GM12878 (cell line): Measurements from ENCODE around the gene FGGY. TPM values are rescaled to one million over a fixed set of nuclear protein-coding genes. Genes with fewer than 3 reads are reported as not detected.

ENCODE experiments used
- ATAC-seq: fragments of 200-7000 bp; cut with Tn5 transposase; 3 replicates; pipeline ENCODE4 v1.9.1; 2020; ENCODE audit warnings: mild to moderate bottlenecking, moderate library complexity
- BruUV-seq: library from RNA; stranded (reverse); fragments of 400-500 nt; replicated peaks from 2 replicates; lab custom pipeline; 2021; lab: Mats Ljungman, UMichigan
- CTCF ChIA-PET: fragments of 300-600 bp; sonication (Branson Sonifier 250); formaldehyde crosslinking; extraction: SDS; loops from one replicate; lab custom pipeline; 2021; ENCODE audit warnings: inconsistent platforms; lab: Yijun Ruan, JAX
- POLR2A ChIA-PET: fragments of 350-600 bp; formaldehyde crosslinking; extraction: SDS; loops from one replicate; lab custom pipeline; 2021; ENCODE audit warnings: inconsistent platforms; lab: Charles Lee
- RAD21 ChIA-PET: fragments of 300-600 bp; sonication (Branson Sonifier 250); formaldehyde crosslinking; loops from one replicate; lab custom pipeline; 2023; ENCODE audit warnings: antibody characterized with exemption; ENCODE audit not compliant: unreplicated experiment; lab: Charles Lee
- SMC1A ChIA-PET: fragments of 300-600 bp; sonication (Branson Sonifier 250); formaldehyde crosslinking; loops from one replicate; lab custom pipeline; 2023; ENCODE audit not compliant: unreplicated experiment, uncharacterized antibody; lab: Charles Lee
- DNase-seq: peaks from one replicate; pipeline ENCODE4 v3.0.0-alpha.2; 2011; ENCODE audit warnings: low read depth, low spot score
- FAIRE-seq: peaks from 3 replicates; lab custom pipeline; 2011; peaks lifted over from hg19 to GRCh38; lab: Jason Lieb, UNC
- H2AFZ ChIP-seq: 2 replicates; pipeline ENCODE4 v1.6.0; 2011; ENCODE audit warnings: low read depth, low read length, control low read depth; ENCODE audit not compliant: control insufficient read depth
- H3K27ac ChIP-seq: 2 replicates; pipeline ENCODE4 v1.5.1; 2011; ENCODE audit warnings: control low read depth; ENCODE audit not compliant: control insufficient read depth, insufficient read depth
- H3K27me3 ChIP-seq, 2 experiments: replicated peaks in 1 of 2; 2 replicates each; pipeline versions ENCODE4 v1.6.0 to v1.6.1; 2011; ENCODE audit warnings: low read length in 1 of 2; ENCODE audit not compliant: control insufficient read depth in 2 of 2, insufficient read depth in 2 of 2
- H3K36me3 ChIP-seq, 2 experiments: 2 replicates each; pipeline ENCODE4 v1.5.1; 2011; ENCODE audit warnings: low read length in 1 of 2; ENCODE audit not compliant: control insufficient read depth in 2 of 2, insufficient read depth in 2 of 2
- H3K4me1 ChIP-seq: 2 replicates; pipeline ENCODE4 v1.6.1; 2011; ENCODE audit warnings: mild to moderate bottlenecking, low read length, moderate library complexity, mixed read lengths; ENCODE audit not compliant: control insufficient read depth, insufficient read depth
- H3K4me2 ChIP-seq: 2 replicates; pipeline ENCODE4 v1.6.0; 2011; ENCODE audit warnings: control low read depth; ENCODE audit not compliant: control insufficient read depth, insufficient read depth
- H3K4me3 ChIP-seq: fragments of 200-600 bp; sonication (generic); 2 replicates; pipeline ENCODE4 v1.5.1; 2016
- H3K79me2 ChIP-seq: 2 replicates; pipeline ENCODE4 v1.6.0; 2011; ENCODE audit warnings: low read length; ENCODE audit not compliant: control insufficient read depth, insufficient read depth
- H3K9ac ChIP-seq: 2 replicates; pipeline ENCODE4 v1.8.0; 2011; ENCODE audit warnings: low read length, control low read depth, mixed read lengths; ENCODE audit not compliant: control insufficient read depth, insufficient read depth
- H3K9me3 ChIP-seq: replicated peaks from 3 replicates; pipeline ENCODE4 v1.5.1; 2011; ENCODE audit warnings: mild to moderate bottlenecking, low read length; ENCODE audit not compliant: control insufficient read depth, insufficient read depth
- H4K20me1 ChIP-seq: 2 replicates; pipeline ENCODE4 v1.6.0; 2011; ENCODE audit not compliant: control insufficient read depth, insufficient read depth
- EGR1 ChIP-seq, 2 experiments: IDR thresholded peaks; 1 replicate in 1 of 2; 2 replicates in 1 of 2; pipeline ENCODE4 v1.6.1; 2011 to 2012; ENCODE audit warnings: low read depth in 2 of 2, low read length in 2 of 2, borderline replicate concordance in 1 of 2, mild to moderate bottlenecking in 1 of 2, moderate library complexity in 1 of 2
- EP300 ChIP-seq, 2 experiments: fragments of 150-350 bp in 1 of 2; IDR thresholded peaks; 2 replicates each; pipeline ENCODE4 v1.6.1; 2011 to 2012; ENCODE audit warnings: low read depth in 2 of 2, low read length in 2 of 2, borderline replicate concordance in 1 of 2, improper control_type of control experiment in 1 of 2, inconsistent platforms in 1 of 2; ENCODE audit not compliant: control insufficient read depth in 1 of 2
- ESRRA ChIP-seq: IDR thresholded peaks from 2 replicates; pipeline ENCODE4 v1.6.1; 2012; ENCODE audit warnings: mild to moderate bottlenecking, low read length, improper control_type of control experiment
- EZH2 ChIP-seq: IDR thresholded peaks from 2 replicates; pipeline ENCODE4 v1.6.1; 2012; ENCODE audit warnings: low read depth, mild to moderate bottlenecking, control low read depth, inconsistent platforms, low read length, borderline replicate concordance; ENCODE audit not compliant: control insufficient read depth
- FOXK2 ChIP-seq: fragments of 450-650 bp; IDR thresholded peaks from 2 replicates; pipeline ENCODE4 v1.6.1; 2017; ENCODE audit warnings: mild to moderate bottlenecking, moderate library complexity
- HCFC1 ChIP-seq: fragments of 150-350 bp; IDR thresholded peaks from 2 replicates; pipeline ENCODE4 v1.6.1; 2014; ENCODE audit warnings: low read length
- MTA2 ChIP-seq: fragments of 450-650 bp; IDR thresholded peaks from 2 replicates; pipeline ENCODE4 v1.6.1; 2016; ENCODE audit warnings: low read depth, mild to moderate bottlenecking, moderate library complexity
- NFIC ChIP-seq: IDR thresholded peaks from 2 replicates; pipeline ENCODE4 v1.6.1; 2012; ENCODE audit warnings: low read depth, mild to moderate bottlenecking, inconsistent platforms, low read length, moderate library complexity
- NR2F1 ChIP-seq: fragments of 450-650 bp; conservative IDR thresholded peaks from 2 replicates; pipeline ENCODE4 v1.6.1; 2017; ENCODE audit warnings: mild to moderate bottlenecking
- NRF1 ChIP-seq: conservative IDR thresholded peaks from 2 replicates; pipeline ENCODE4 v1.6.1; 2011; ENCODE audit warnings: mild to moderate bottlenecking, low read depth, low read length, improper control_type of control experiment
- SMAD1 ChIP-seq: fragments of 450-650 bp; IDR thresholded peaks from 2 replicates; pipeline ENCODE4 v1.6.1; 2018; ENCODE audit warnings: mild to moderate bottlenecking, low read depth; ENCODE audit not compliant: partially characterized antibody
- SREBF1 ChIP-seq: IDR thresholded peaks from 2 replicates; pipeline ENCODE4 v1.6.1; 2012; ENCODE audit warnings: mild to moderate bottlenecking, low read length
- TCF12 ChIP-seq: IDR thresholded peaks from 2 replicates; pipeline ENCODE4 v1.6.1; 2011; ENCODE audit warnings: low read depth, mild to moderate bottlenecking, low read length
- WGBS: methylation state at CpG from one replicate; pipeline ENCODE4 v1.1.6; 2016; ENCODE audit warnings: low lambda C conversion rate; ENCODE audit not compliant: insufficient replicate concordance, insufficient coverage; ENCODE audit errors: missing lambda C conversion rate; 5-methylcytosine and 5-hydroxymethylcytosine counted together
- in situ Hi-C: fragments of 300-500 bp; cut with MboI; formaldehyde crosslinking; loops from 9 replicates; pipeline ENCODE4 v1.14.3; 2018; ENCODE audit warnings: mixed read lengths
- intact Hi-C: fragments of 100-400 bp; cut with micrococcal nuclease; formaldehyde crosslinking; loops from one replicate; pipeline ENCODE4 v1.14.2; 2022; ENCODE audit not compliant: unreplicated experiment
- polyA plus RNA-seq, 11 experiments: library from polyadenylated mRNA; depleted of rRNA in 4 of 11; unstranded in 6 of 11; stranded (reverse) in 5 of 11; fragments of >200 nt; fragmentation: Nextera tagmentation in 4 of 11; fragmentation: Illumina TruSeq in 1 of 11; extraction: Ambion mirVana in 4 of 11; extraction: Trizol in 1 of 11; gene quantifications; 1 replicate in 1 of 11; 2 replicates in 10 of 11; pipeline versions ENCODE4 v1.2.1 to v1.2.3, GENCODE V29; 2011 to 2016; ENCODE audit warnings: inconsistent platforms in 2 of 11, missing spikeins in 2 of 11, low read depth in 1 of 11
- total RNA-seq, 4 experiments: library from RNA; depleted of rRNA in 3 of 4; stranded (reverse); fragments of >200 nt in 3 of 4; fragmentation: Illumina TruSeq in 1 of 4; extraction: Trizol in 1 of 4; gene quantifications; 2 replicates each; pipeline versions ENCODE4 v1.2.1 to v1.2.3, GENCODE V29; 2013 to 2021
- TF ChIP-seq, protein P1 (sequence below): fragments of 150-350 bp; IDR thresholded peaks from 2 replicates; pipeline ENCODE4 v1.6.1; 2014; ENCODE audit warnings: mild to moderate bottlenecking, low read depth, low read length
- TF ChIP-seq, protein P2 (sequence below): fragments of 450-650 bp; IDR thresholded peaks from 2 replicates; pipeline ENCODE4 v1.6.1; 2017; ENCODE audit warnings: mild to moderate bottlenecking
- TF ChIP-seq, protein P3 (sequence below): IDR thresholded peaks from 2 replicates; pipeline ENCODE4 v1.6.1; 2012; ENCODE audit warnings: low read depth, low read length, improper control_type of control experiment

Gene FGGY
- total and polyA plus RNA-seq, 10 of the 15 experiments (the other 5 are each of a cell fraction or from before 2014, with no cell fraction given) = 6.2 to 11.9 (median 7.5) TPM

DNA sequence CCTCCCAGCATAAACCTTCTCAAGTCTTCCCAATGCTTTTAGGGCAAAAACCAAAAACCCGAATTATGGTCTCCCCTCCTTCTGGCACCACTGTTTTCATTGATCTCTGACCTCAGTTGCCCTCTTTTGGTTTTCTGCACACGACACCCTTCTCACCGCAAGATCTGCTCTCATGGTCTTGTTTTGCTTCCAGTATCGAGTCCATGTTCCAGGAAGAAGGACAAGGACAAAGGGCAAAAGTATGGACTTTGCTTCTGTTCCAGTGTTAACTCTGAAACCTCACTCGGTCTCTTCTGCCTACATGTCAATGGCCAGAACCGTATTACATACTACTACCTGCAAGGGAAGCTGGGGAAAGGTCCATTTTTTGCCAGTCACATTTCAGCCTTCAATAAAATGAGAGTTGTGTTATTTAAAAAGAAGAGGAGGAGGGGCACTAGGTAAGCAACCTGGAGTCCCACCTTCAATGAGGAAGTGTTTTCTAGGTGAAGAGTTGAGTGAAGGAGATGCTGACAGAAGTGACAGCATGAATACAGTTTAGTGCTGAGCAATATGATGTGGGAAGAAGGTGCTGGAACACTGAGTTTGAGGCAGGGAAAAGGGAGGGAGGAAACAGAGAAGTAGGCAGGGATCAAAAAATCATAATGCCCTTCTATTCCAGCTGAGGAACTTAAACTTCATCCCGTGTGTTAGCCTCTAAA, 183.4 kb downstream of the FGGY start:
- H3K4me3 ChIP-seq = no peak overlapping the region
- in situ Hi-C loops = no loop called here
- H3K4me2 ChIP-seq = no peak overlapping the region
- FAIRE-seq (no peak), ATAC-seq (no peak), DNase-seq (no peak)
- no peak overlapping the region for H3K27ac ChIP-seq
- CTCF ChIA-PET = no interaction called here
- no TSS peak for BruUV-seq
- TF ChIP-seq, protein P1, sequence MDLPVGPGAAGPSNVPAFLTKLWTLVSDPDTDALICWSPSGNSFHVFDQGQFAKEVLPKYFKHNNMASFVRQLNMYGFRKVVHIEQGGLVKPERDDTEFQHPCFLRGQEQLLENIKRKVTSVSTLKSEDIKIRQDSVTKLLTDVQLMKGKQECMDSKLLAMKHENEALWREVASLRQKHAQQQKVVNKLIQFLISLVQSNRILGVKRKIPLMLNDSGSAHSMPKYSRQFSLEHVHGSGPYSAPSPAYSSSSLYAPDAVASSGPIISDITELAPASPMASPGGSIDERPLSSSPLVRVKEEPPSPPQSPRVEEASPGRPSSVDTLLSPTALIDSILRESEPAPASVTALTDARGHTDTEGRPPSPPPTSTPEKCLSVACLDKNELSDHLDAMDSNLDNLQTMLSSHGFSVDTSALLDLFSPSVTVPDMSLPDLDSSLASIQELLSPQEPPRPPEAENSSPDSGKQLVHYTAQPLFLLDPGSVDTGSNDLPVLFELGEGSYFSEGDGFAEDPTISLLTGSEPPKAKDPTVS = no peak
- TF ChIP-seq TCF12 (no peak), NFIC (no peak), NR2F1 (no peak), EZH2 (no peak), SREBF1 (no peak), EGR1 (IDR thresholded peaks at IDR 0.05; ENCODE audit: borderline replicate concordance in 1 of 2, low read depth in 2 of 2, low read length in 2 of 2) (no peak), NRF1 (no peak), SMAD1 (no peak), EP300 (IDR thresholded peaks at IDR 0.05; ENCODE audit: borderline replicate concordance in 1 of 2, control insufficient read depth in 1 of 2, low read depth in 2 of 2, low read length in 2 of 2) (no peak), HCFC1 (no peak), MTA2 (no peak), ESRRA (no peak), FOXK2 (no peak)
- TF ChIP-seq, protein P2, sequence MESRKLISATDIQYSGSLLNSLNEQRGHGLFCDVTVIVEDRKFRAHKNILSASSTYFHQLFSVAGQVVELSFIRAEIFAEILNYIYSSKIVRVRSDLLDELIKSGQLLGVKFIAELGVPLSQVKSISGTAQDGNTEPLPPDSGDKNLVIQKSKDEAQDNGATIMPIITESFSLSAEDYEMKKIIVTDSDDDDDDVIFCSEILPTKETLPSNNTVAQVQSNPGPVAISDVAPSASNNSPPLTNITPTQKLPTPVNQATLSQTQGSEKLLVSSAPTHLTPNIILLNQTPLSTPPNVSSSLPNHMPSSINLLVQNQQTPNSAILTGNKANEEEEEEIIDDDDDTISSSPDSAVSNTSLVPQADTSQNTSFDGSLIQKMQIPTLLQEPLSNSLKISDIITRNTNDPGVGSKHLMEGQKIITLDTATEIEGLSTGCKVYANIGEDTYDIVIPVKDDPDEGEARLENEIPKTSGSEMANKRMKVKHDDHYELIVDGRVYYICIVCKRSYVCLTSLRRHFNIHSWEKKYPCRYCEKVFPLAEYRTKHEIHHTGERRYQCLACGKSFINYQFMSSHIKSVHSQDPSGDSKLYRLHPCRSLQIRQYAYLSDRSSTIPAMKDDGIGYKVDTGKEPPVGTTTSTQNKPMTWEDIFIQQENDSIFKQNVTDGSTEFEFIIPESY = no peak
- TF ChIP-seq, protein P3, sequence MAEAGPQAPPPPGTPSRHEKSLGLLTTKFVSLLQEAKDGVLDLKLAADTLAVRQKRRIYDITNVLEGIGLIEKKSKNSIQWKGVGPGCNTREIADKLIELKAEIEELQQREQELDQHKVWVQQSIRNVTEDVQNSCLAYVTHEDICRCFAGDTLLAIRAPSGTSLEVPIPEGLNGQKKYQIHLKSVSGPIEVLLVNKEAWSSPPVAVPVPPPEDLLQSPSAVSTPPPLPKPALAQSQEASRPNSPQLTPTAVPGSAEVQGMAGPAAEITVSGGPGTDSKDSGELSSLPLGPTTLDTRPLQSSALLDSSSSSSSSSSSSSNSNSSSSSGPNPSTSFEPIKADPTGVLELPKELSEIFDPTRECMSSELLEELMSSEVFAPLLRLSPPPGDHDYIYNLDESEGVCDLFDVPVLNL = no peak
- no peaks in the 10 kb centered on the region; a peak in 1 of 4 replicates for H3K36me3 ChIP-seq
- intact Hi-C loops = no loop called here
- no peaks in the 10 kb centered on the region for H4K20me1 ChIP-seq
- H3K27me3 ChIP-seq = no peaks in the 10 kb centered on the region
- POLR2A ChIA-PET = no interaction called here
- SMC1A ChIA-PET = no interaction called here
- peaks cover 10% of the 10 kb centered on the region for H3K4me1 ChIP-seq
- no peak overlapping the region for H3K9ac ChIP-seq
- H2AFZ ChIP-seq = no peak overlapping the region
- 79% methylated on average over 7 of the region's 7 CpGs for WGBS
- no peaks in the 10 kb centered on the region for H3K9me3 ChIP-seq
- RAD21 ChIA-PET = no interaction called here
- no peaks in the 10 kb centered on the region for H3K79me2 ChIP-seq
